ENCODE data around the gene SIPA1L3. TPM values are rescaled to one million over a fixed set of nuclear protein-coding genes. Genes with fewer than 3 reads are reported as not detected.

Gene SIPA1L3
- total and polyA plus RNA-seq, 8 donors = 2.9 to 211 (median 24.3) TPM

GRCh38 chr19:38168637-38169036 lies 261.6 kb downstream of the SIPA1L3 start:
- H3K36me3 ChIP-seq = peaks cover 9 to 85% (median 81%) of the 10 kb centered on the region in 4 donors

DNA sequence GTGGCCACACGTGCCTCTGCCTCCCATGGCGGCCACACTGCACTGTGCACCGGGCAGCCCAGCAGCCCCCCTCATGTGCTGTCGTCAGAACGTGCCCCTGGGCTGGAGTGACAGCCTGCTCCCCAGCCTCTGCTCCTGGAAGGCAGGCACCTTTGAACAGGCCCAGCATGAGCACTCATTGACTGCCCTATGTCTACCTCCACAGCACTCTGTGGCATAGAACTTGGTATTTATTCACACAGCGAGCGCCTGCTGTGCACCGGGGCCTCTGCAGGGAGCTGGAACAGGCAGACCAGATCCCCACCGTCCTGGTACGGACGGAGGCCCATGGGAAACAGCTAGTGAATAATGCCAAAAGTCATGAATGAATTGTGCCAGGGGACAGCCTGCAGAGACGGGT lies 263.3 kb downstream of the SIPA1L3 start:
- Histone ChIP-seq H3K27ac (no peak overlapping the region), H3K4me1 (no peaks in the 10 kb centered on the region), H3K4me3 (no peak overlapping the region), H3K36me3 (peaks cover 3 to 75% (median 67%) of the 10 kb centered on the region in 4 donors), H3K9me3 (no peaks in the 10 kb centered on the region), H3K27me3 (no peaks in the 10 kb centered on the region)
- 88 to 93% (median 91%) methylated on average over 7 to 12 of the region's 12 CpGs for WGBS, 5 donors
- no peak for DNase-seq
- intact Hi-C loops (cut with DNase I; ENCODE audit: low total_unique reads) = no loop called here
- no peak for TF ChIP-seq POLR2AphosphoS5 (IDR thresholded peaks at IDR 0.05)
- no peak for TF ChIP-seq EP300 (IDR thresholded peaks at IDR 0.05)
- no peak for TF ChIP-seq POLR2A (IDR thresholded peaks at IDR 0.05)
- TF ChIP-seq CTCF (IDR thresholded peaks at IDR 0.05) = no peak

More at GRCh38 chr19:38168637-38169036, 261.6 kb downstream of the SIPA1L3 start:
- TF ChIP-seq POLR2A (IDR thresholded peaks at IDR 0.05) (no peak), CTCF (IDR thresholded peaks at IDR 0.05) (no peak), EP300 (IDR thresholded peaks at IDR 0.05) (no peak), POLR2AphosphoS5 (IDR thresholded peaks at IDR 0.05) (no peak)
- Histone ChIP-seq H3K4me1 (no peaks in the 10 kb centered on the region), H3K9me3 (no peaks in the 10 kb centered on the region), H3K27me3 (no peaks in the 10 kb centered on the region), H3K4me3 (no peak overlapping the region), H3K27ac (no peak overlapping the region)
- WGBS, 5 donors = 85 to 92% (median 90%) methylated on average over 4 of the region's 4 CpGs
- DNase-seq = no peak
- intact Hi-C loops (cut with DNase I; ENCODE audit: low total_unique reads) = no loop called here

- 91 to 95% (median 93%) methylated on average over 8 of the region's 8 CpGs for WGBS, 5 donors
- Histone ChIP-seq H3K9me3 (no peaks in the 10 kb centered on the region), H3K4me1 (no peaks in the 10 kb centered on the region), H3K27ac (no peak overlapping the region), H3K4me3 (no peak overlapping the region), H3K36me3 (peaks cover 3 to 58% (median 50%) of the 10 kb centered on the region in 4 donors), H3K27me3 (no peaks in the 10 kb centered on the region)
- no peak for DNase-seq
- no peak for TF ChIP-seq CTCF (IDR thresholded peaks at IDR 0.05)
- no peak for TF ChIP-seq POLR2AphosphoS5 (IDR thresholded peaks at IDR 0.05)
- TF ChIP-seq EP300 (IDR thresholded peaks at IDR 0.05) = no peak
- no peak for TF ChIP-seq POLR2A (IDR thresholded peaks at IDR 0.05)
- intact Hi-C loops (cut with DNase I; ENCODE audit: low total_unique reads) = no loop called here
Measured at GRCh38 chr19:38172001-38172400, 265.0 kb downstream of the SIPA1L3 start.

DNA sequence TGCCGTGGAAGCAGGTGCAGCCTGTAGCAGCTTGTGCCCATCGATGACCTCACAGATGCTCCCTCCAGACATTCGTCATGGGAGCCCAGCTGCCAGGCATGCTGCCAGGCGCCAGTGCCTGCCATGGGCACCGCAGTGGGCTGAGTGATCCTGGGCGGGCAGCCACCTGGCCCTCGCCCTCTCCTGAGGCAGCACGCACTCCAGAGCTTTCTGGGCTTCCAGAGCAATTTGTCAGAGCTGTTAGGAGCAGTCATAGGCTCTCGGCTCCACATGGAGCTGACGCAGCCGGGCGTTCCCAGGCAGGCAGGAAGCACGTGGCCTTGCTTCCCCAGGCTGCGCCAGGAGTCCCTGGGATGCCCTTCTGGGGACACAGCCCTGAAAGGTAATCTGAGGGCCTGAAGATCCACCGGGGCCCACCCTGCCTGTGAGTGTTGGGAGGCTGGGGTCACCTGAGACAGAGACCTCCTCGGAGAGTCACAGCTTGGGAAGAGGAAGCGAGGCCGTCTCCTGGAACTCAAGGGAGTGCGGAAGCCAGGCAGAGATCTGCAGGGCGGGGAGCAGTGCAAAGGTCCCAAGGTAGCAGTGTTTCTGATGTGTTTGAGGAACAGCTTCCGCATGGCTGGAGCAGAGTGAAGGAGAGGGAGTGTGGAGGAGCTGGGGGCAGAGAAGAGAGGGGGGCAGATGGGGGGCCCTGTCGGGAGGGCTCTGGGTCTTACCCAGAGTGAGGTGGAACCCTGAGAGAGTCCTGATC lies 266.5 kb downstream of the SIPA1L3 start:
- intact Hi-C loops (cut with DNase I; ENCODE audit: low total_unique reads) = no loop called here
- Histone ChIP-seq H3K4me1 (no peaks in the 10 kb centered on the region), H3K36me3 (peaks cover 3 to 53% (median 37%) of the 10 kb centered on the region in 4 donors), H3K4me3 (no peak overlapping the region), H3K27ac (no peak overlapping the region), H3K9me3 (peaks cover 0 to under 1% (median 0%) of the 10 kb centered on the region in 4 donors), H3K27me3 (no peaks in the 10 kb centered on the region)
- 67 to 94% (median 84%) methylated on average over 11 to 22 of the region's 22 CpGs for WGBS, 5 donors
- TF ChIP-seq EP300 (IDR thresholded peaks at IDR 0.05) (no peak), POLR2AphosphoS5 (IDR thresholded peaks at IDR 0.05) (no peak), POLR2A (IDR thresholded peaks at IDR 0.05) (no peak), CTCF (IDR thresholded peaks at IDR 0.05) (no peak)
- peak; percentile 28 to 77 for DNase-seq
